ENCODE results near the gene OR5H14.

DNA sequence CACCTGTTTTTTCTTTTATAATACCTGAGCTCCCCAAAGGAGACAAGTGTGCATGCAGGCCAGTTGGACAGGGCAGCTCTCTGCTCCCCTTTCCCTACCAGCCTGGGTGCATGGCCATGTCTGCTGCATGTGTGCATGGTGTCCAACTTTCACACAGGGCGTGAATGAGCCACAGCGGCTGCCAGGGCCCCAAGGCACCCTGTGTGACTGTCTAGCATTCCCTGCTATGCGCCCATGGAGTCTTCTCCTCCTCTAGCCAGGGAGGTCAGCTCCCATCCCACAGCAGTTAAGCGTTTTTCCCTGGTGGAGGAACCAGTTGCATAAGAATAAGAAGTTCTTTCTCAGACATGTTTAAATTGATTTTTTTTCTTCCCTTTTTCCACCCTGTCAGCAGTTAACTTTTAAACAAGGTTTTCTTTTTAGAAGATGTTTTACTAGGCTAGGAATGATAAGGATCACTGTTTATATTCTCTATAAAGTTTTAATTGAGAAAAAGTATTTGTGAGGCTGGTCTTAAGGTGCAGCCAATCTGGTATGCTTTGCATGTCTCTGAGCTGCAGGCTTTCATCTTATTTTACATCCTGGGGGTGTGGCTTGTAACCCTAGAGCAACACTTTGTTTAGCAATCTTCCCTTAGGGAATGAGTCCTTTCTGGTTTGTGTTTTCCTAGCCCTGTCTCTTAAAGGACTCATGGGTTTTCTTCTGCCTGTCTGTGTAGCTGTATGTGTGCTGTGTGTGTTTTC lies 37.3 kb upstream of the OR5H14 start:
- TF ChIP-seq, protein P1, sequence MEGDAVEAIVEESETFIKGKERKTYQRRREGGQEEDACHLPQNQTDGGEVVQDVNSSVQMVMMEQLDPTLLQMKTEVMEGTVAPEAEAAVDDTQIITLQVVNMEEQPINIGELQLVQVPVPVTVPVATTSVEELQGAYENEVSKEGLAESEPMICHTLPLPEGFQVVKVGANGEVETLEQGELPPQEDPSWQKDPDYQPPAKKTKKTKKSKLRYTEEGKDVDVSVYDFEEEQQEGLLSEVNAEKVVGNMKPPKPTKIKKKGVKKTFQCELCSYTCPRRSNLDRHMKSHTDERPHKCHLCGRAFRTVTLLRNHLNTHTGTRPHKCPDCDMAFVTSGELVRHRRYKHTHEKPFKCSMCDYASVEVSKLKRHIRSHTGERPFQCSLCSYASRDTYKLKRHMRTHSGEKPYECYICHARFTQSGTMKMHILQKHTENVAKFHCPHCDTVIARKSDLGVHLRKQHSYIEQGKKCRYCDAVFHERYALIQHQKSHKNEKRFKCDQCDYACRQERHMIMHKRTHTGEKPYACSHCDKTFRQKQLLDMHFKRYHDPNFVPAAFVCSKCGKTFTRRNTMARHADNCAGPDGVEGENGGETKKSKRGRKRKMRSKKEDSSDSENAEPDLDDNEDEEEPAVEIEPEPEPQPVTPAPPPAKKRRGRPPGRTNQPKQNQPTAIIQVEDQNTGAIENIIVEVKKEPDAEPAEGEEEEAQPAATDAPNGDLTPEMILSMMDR (IDR thresholded peaks at IDR 0.05; ENCODE audit: low read depth, low read length), result no peak
- no peak for TF ChIP-seq POLR2A (IDR thresholded peaks at IDR 0.05; ENCODE audit: extremely low read depth, insufficient read length)
- TF ChIP-seq, protein P2, sequence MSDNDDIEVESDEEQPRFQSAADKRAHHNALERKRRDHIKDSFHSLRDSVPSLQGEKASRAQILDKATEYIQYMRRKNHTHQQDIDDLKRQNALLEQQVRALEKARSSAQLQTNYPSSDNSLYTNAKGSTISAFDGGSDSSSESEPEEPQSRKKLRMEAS (IDR thresholded peaks at IDR 0.05; ENCODE audit: low read depth, low read length), result no peak

Data from NB4 (cell line).